ENCODE results near the gene TMEM132C. TPM values are rescaled to one million over a fixed set of nuclear protein-coding genes. Genes with fewer than 3 reads are reported as not detected.

TMEM132C gene
- total and polyA plus RNA-seq, 2 experiments from 2014 or later = not detected

GRCh38 chr12:128587918-128588317 is 320.9 kb downstream of the TMEM132C start (continued):
- TF ChIP-seq CTCF (conservative IDR thresholded peaks at IDR 0.05; ENCODE audit: low read depth in 2 of 2) (no peak), CREB1 (CRISPR knock-in tag; IDR thresholded peaks at IDR 0.05; ENCODE audit: low read depth) (no peak), POLR2AphosphoS5 (IDR thresholded peaks at IDR 0.05; ENCODE audit: low read depth) (no peak)

GRCh38 chr12:128592220-128592744 is 325.3 kb downstream of the TMEM132C start:
- Mint-ChIP-seq H3K36me3 (ENCODE audit: low read depth) (peaks cover 44% of the 10 kb centered on the region), H3K27ac (no peak overlapping the region)

More at GRCh38 chr12:128592220-128592744, 325.3 kb downstream of the TMEM132C start:
- H3K4me1 Mint-ChIP-seq = no peaks in the 10 kb centered on the region; the same call in 2 of the 3 replicates
- DNase-seq (ENCODE audit: low spot score) (no peak), ATAC-seq (no peak)
- Histone ChIP-seq H3K4me2 (no peak overlapping the region), H3K27ac (ENCODE audit: low read depth) (no peak overlapping the region), H3K36me3 (ENCODE audit: insufficient read depth) (peaks cover 5% of the 10 kb centered on the region; the same call in 1 of the 2 replicates), H3K79me2 (replicated peaks; ENCODE audit: insufficient read depth) (no peaks in the 10 kb centered on the region), H3K4me3 (no peak overlapping the region), H3K27me3 (ENCODE audit: insufficient read depth) (no peaks in the 10 kb centered on the region), H3F3A (replicated peaks; ENCODE audit: low read depth) (no peaks in the 10 kb centered on the region), H3K4me1 (ENCODE audit: insufficient read depth) (no peaks in the 10 kb centered on the region), H4K20me1 (replicated peaks; ENCODE audit: insufficient read depth) (no peaks in the 10 kb centered on the region), H3K9me2 (ENCODE audit: insufficient read depth) (no peaks in the 10 kb centered on the region), H2AFZ (no peak overlapping the region)
- no peak for TF ChIP-seq EZH2 (IDR thresholded peaks at IDR 0.05; ENCODE audit: low read depth, unreplicated experiment)
- no peak for TF ChIP-seq ZNF331 (CRISPR knock-in tag; IDR thresholded peaks at IDR 0.05; ENCODE audit: low read depth)
- TF ChIP-seq ZNF462 (CRISPR knock-in tag; IDR thresholded peaks at IDR 0.05) = no peak
- no peak for TF ChIP-seq REST (IDR thresholded peaks at IDR 0.05; ENCODE audit: unreplicated experiment)
- peaks cover 8% of the 10 kb centered on the region for H3K27me3 Mint-ChIP-seq (ENCODE audit: insufficient read depth, low read depth, poor library complexity)
- H3K9me3 Mint-ChIP-seq = peaks cover 97% of the 10 kb centered on the region
- H3K4me3 Mint-ChIP-seq = no peak overlapping the region

Measured in GM23338 (cell line).